Mesenchymal stem cell (in vitro differentiated cells and primary cell): Measurements from ENCODE around the gene WNT10A.
A peak's percentile ranks its signal among the peaks of the same experiment; 100 is the strongest.

Experiments
- DNase-seq: peaks from one replicate; pipeline ENCODE4 v3.0.0-alpha.2; 2013
- H2AFZ ChIP-seq: one replicate; pipeline ENCODE4 v1.6.1; 2013; ENCODE audit warnings: low read depth, mild to moderate bottlenecking, control low read depth, inconsistent platforms, low read length, moderate library complexity
- H2AK5ac ChIP-seq: 2 replicates; pipeline ENCODE4 v1.6.1; 2013; ENCODE audit warnings: low read length, moderate library complexity, mild to moderate bottlenecking, inconsistent platforms; ENCODE audit not compliant: severe bottlenecking
- H2BK120ac ChIP-seq: one replicate; pipeline ENCODE4 v1.6.1; 2013; ENCODE audit warnings: low read depth, mild to moderate bottlenecking, inconsistent platforms, low read length, moderate library complexity
- H2BK12ac ChIP-seq, 2 experiments: one replicate each; pipeline ENCODE4 v1.6.1; 2013; ENCODE audit warnings: inconsistent platforms in 2 of 2, low read length in 2 of 2, mild to moderate bottlenecking in 2 of 2, moderate library complexity in 2 of 2, control low read depth in 1 of 2
- H2BK15ac ChIP-seq: one replicate; pipeline ENCODE4 v1.6.1; 2013; ENCODE audit warnings: mild to moderate bottlenecking, low read depth, inconsistent platforms; ENCODE audit not compliant: poor library complexity, severe bottlenecking
- H2BK5ac ChIP-seq: 2 replicates; pipeline ENCODE4 v1.6.1; 2013; ENCODE audit warnings: low read depth, mild to moderate bottlenecking, low read length, control low read depth, inconsistent platforms; ENCODE audit not compliant: poor library complexity, severe bottlenecking
- H3K14ac ChIP-seq, 2 experiments: one replicate each; pipeline ENCODE4 v1.6.1; 2013; ENCODE audit warnings: inconsistent platforms in 2 of 2, low read length in 2 of 2, control low read depth in 1 of 2, mild to moderate bottlenecking in 1 of 2, moderate library complexity in 1 of 2
- H3K18ac ChIP-seq, 2 experiments: one replicate each; pipeline ENCODE4 v1.6.1; 2013; ENCODE audit warnings: inconsistent platforms in 2 of 2, low read length in 2 of 2, control low read depth in 1 of 2, low read depth in 1 of 2, mild to moderate bottlenecking in 1 of 2
- H3K23ac ChIP-seq, 2 experiments: one replicate each; pipeline ENCODE4 v1.6.1; 2013; ENCODE audit warnings: inconsistent platforms in 2 of 2, low read length in 2 of 2, mild to moderate bottlenecking in 2 of 2, moderate library complexity in 2 of 2, control low read depth in 1 of 2
- H3K27ac ChIP-seq: 2 replicates; pipeline ENCODE4 v1.5.1; 2013; ENCODE audit warnings: mild to moderate bottlenecking, moderate library complexity, low read length, control low read depth, inconsistent platforms; ENCODE audit not compliant: poor library complexity, severe bottlenecking
- H3K27me3 ChIP-seq, 2 experiments: 2 replicates each; pipeline versions ENCODE4 v1.6.1 to v1.7.0; 2013; ENCODE audit warnings: low read length in 2 of 2, mild to moderate bottlenecking in 2 of 2, moderate library complexity in 2 of 2, control low read depth in 1 of 2, inconsistent platforms in 1 of 2; ENCODE audit not compliant: control insufficient read depth in 1 of 2, insufficient read depth in 1 of 2
- H3K36me3 ChIP-seq, 2 experiments: 2 replicates each; pipeline versions ENCODE4 v1.6.1 to v1.7.0; 2013; ENCODE audit warnings: low read length in 2 of 2, control low read depth in 1 of 2, inconsistent platforms in 1 of 2, low read depth in 1 of 2, mild to moderate bottlenecking in 1 of 2; ENCODE audit not compliant: insufficient read depth in 2 of 2, control insufficient read depth in 1 of 2
- H3K4ac ChIP-seq, 2 experiments: one replicate each; pipeline ENCODE4 v1.6.1; 2013; ENCODE audit warnings: inconsistent platforms in 2 of 2, low read length in 2 of 2, mild to moderate bottlenecking in 2 of 2, moderate library complexity in 2 of 2, control low read depth in 1 of 2, low read depth in 1 of 2
- H3K4me1 ChIP-seq: 2 replicates; pipeline ENCODE4 v1.6.1; 2013; ENCODE audit warnings: low read depth, low read length, control low read depth; ENCODE audit not compliant: control insufficient read depth, insufficient read depth
- H3K4me2 ChIP-seq: 2 replicates; pipeline ENCODE4 v1.6.1; 2013; ENCODE audit warnings: low read length, mild to moderate bottlenecking, inconsistent platforms; ENCODE audit not compliant: poor library complexity, severe bottlenecking
- H3K4me3 ChIP-seq, 2 experiments: 2 replicates each; pipeline versions ENCODE4 v1.5.1 to v1.7.0; 2013; ENCODE audit warnings: low read length in 2 of 2, mild to moderate bottlenecking in 2 of 2, control low read depth in 1 of 2, low read depth in 1 of 2; ENCODE audit not compliant: insufficient read depth in 1 of 2
- H3K79me1 ChIP-seq: replicated peaks from 2 replicates; pipeline ENCODE4 v1.6.1; 2013; ENCODE audit warnings: mild to moderate bottlenecking, control low read depth, low read length, inconsistent platforms; ENCODE audit not compliant: poor library complexity, severe bottlenecking
- H3K9ac ChIP-seq: 2 replicates; pipeline ENCODE4 v1.7.0; 2013; ENCODE audit warnings: mild to moderate bottlenecking, low read length, moderate library complexity
- H3K9me3 ChIP-seq: 2 replicates; pipeline ENCODE4 v1.7.0; 2013; ENCODE audit warnings: mild to moderate bottlenecking, low read length; ENCODE audit not compliant: control insufficient read depth
- H4K8ac ChIP-seq: one replicate; pipeline ENCODE4 v1.6.1; 2013; ENCODE audit warnings: inconsistent platforms, mild to moderate bottlenecking, low read length, moderate library complexity
- H4K91ac ChIP-seq: one replicate; pipeline ENCODE4 v1.6.1; 2013; ENCODE audit warnings: mild to moderate bottlenecking, low read length, inconsistent platforms
- WGBS: methylation state at CpG from one replicate; pipeline ENCODE4 v1.1.7; 2013; ENCODE audit warnings: mixed read lengths; 5-methylcytosine and 5-hydroxymethylcytosine counted together

The WNT10A gene

DNA sequence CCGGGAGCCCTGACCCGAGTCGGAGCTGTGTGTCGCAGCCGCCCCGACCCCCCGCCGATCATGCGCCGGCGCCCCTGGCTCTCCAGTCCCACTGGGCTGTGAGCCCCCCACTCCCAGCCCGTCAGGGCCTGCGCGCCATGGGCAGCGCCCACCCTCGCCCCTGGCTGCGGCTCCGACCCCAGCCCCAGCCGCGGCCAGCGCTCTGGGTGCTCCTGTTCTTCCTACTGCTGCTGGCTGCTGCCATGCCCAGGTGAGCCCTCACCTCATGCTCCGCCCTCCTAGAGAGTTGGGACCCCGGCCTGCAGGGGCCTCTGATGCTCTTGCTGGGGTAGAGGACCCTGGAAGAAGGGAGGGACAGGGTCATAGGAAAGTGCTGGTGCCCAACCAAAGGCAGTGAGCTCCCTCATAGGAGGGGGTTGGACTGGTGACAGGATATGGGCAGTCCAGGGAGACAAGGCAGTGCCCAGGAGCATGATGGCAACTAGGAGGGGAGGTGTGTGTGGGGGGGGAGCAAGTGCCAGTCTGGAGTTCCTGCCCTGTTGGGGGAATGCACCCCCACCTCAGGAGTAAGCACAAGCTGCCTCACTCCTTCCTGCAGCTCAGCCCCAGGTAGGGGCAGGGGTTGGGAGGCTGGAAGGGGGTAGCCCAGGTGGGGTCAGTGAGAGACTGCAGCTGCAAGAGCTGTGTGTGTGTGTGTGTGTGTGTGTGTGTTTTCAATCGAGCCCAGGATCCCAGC lies 375 bp downstream of the WNT10A start:
- Histone ChIP-seq H2AFZ (no peak overlapping the region), H3K79me1 (no peaks in the 10 kb centered on the region), H3K4ac (no peak overlapping the region), H2BK12ac (no peak overlapping the region), H3K23ac (no peak overlapping the region), H2BK5ac (no peak overlapping the region), H3K27me3 (peaks cover 90 to 91% of the 10 kb centered on the region in 2 experiments), H3K27ac (no peak overlapping the region), H3K9ac (no peak overlapping the region), H3K4me2 (no peak overlapping the region), H2BK15ac (no peak overlapping the region), H2AK5ac (no peak overlapping the region), H3K9me3 (no peaks in the 10 kb centered on the region), H3K14ac (no peak overlapping the region), H3K18ac (no peak overlapping the region), H4K91ac (no peak overlapping the region), H3K4me1 (peaks cover 10% of the 10 kb centered on the region), H3K36me3 (no peaks in the 10 kb centered on the region), H4K8ac (no peak overlapping the region), H3K4me3 (peak overlapping the region in 1 of 2 experiments; percentile 3), H2BK120ac (no peak overlapping the region)
- no peak for DNase-seq
- 12% methylated on average over 24 of the region's 24 CpGs for WGBS

DNA sequence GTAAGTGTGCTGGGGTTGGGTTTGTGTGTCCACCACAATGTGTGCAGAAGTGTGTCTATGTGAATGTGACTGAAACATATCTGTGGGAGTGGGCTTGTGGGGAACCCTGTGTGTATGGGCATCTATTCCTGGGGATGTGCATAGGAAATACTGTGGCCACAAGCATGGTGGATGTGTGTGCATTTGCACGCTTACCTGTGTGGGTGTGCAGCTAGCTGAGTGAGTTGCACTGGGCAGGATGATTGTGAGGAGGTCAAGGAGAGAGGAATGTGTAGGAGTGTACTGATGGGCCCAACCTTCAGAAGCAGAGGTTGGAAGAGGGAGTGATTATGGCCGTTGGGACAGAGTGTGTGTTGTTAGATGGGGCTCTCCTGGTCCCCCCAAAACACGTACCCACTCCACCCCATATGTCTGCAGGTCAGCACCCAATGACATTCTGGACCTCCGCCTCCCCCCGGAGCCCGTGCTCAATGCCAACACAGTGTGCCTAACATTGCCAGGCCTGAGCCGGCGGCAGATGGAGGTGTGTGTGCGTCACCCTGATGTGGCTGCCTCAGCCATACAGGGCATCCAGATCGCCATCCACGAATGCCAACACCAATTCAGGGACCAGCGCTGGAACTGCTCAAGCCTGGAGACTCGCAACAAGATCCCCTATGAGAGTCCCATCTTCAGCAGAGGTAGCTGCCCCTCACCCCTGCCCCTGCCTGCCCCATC lies 1.2 kb downstream of the WNT10A start:
- DNase-seq, result no peak
- H4K91ac ChIP-seq, result no peak overlapping the region
- no peak overlapping the region for H2BK5ac ChIP-seq
- H3K27ac ChIP-seq, result no peak overlapping the region
- H2AK5ac ChIP-seq, result no peak overlapping the region
- no peaks in the 10 kb centered on the region for H3K9me3 ChIP-seq
- no peak overlapping the region for H2BK120ac ChIP-seq
- no peak overlapping the region for H4K8ac ChIP-seq
- peaks cover 88 to 91% of the 10 kb centered on the region in 2 experiments for H3K27me3 ChIP-seq
- H3K18ac ChIP-seq, result no peak overlapping the region
- H3K79me1 ChIP-seq, result no peaks in the 10 kb centered on the region
- no peak overlapping the region for H2BK15ac ChIP-seq
- WGBS, result 54% methylated on average over 12 of the region's 13 CpGs
- no peak overlapping the region for H2BK12ac ChIP-seq
- H3K23ac ChIP-seq, result no peak overlapping the region
- H3K4me3 ChIP-seq, result no peak overlapping the region
- no peaks in the 10 kb centered on the region for H3K36me3 ChIP-seq
- H3K9ac ChIP-seq, result no peak overlapping the region
- peaks cover 10% of the 10 kb centered on the region for H3K4me1 ChIP-seq
- no peak overlapping the region for H3K4ac ChIP-seq
- no peak overlapping the region for H3K14ac ChIP-seq
- H3K4me2 ChIP-seq, result no peak overlapping the region
- H2AFZ ChIP-seq, result no peak overlapping the region

DNA sequence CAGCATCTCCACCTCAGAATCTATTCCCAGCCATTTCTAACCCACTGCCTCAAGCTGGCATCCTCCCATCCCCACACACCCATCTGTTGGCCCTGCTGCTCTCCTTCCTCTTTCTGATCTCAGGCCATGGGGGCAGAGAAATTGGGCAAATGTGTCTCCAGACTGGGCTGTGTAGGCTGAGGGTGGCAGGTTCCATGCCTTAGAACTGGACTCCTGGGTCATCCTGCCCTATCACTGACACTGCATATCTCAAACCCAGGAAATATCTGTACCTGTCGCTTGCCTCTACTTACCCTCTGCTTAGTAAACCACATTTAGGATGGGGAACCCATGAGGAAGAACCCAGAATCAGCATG lies 1.8 kb downstream of the WNT10A start:
- H3K14ac ChIP-seq, result no peak overlapping the region
- no peak overlapping the region for H4K91ac ChIP-seq
- H2AFZ ChIP-seq, result no peak overlapping the region
- no peak overlapping the region for H4K8ac ChIP-seq
- no peak overlapping the region for H2BK15ac ChIP-seq
- no peaks in the 10 kb centered on the region for H3K36me3 ChIP-seq
- H3K23ac ChIP-seq, result no peak overlapping the region
- H2AK5ac ChIP-seq, result no peak overlapping the region
- peaks cover 88 to 91% of the 10 kb centered on the region in 2 experiments for H3K27me3 ChIP-seq
- no peaks in the 10 kb centered on the region for H3K9me3 ChIP-seq
- no peak overlapping the region for H3K27ac ChIP-seq
- no peak overlapping the region for H3K9ac ChIP-seq
- peaks cover 10% of the 10 kb centered on the region for H3K4me1 ChIP-seq
- no peaks in the 10 kb centered on the region for H3K79me1 ChIP-seq
- no peak overlapping the region for H3K4me3 ChIP-seq
- no peak for DNase-seq
- no peak overlapping the region for H2BK5ac ChIP-seq
- no peak overlapping the region for H3K18ac ChIP-seq
- no CpG with 5 or more reads among the region's 1 CpG for WGBS
- no peak overlapping the region for H3K4me2 ChIP-seq
- H2BK12ac ChIP-seq, result no peak overlapping the region
- no peak overlapping the region for H3K4ac ChIP-seq
- no peak overlapping the region for H2BK120ac ChIP-seq

DNA sequence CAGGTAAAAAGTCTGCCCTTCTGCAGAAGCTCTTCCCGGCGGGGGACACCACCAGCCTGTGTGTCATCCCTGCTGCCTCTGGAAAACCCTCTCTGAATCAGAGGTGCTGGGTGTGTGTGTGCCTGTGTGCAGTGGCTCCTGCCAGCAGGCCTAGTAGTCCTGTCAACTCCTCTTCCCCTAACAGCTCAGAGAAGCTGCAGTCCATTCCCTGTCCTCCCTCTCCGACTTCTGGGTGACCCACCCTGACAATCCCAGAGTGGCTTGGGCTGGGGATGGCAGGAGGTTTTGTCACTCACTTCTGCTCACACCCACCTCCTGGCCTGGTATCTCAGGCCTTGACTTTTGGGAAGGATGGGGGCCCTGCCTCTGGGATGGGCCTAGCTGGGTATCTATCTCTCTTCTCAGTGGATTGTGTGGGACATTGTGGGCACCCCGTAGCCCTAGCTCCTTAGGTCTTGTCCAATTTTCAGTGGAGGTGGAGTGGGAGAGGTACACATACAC lies 2.3 kb downstream of the WNT10A start:
- Histone ChIP-seq H3K18ac (no peak overlapping the region), H3K27me3 (peaks cover 88 to 90% of the 10 kb centered on the region in 2 experiments), H3K9me3 (no peaks in the 10 kb centered on the region), H2AK5ac (no peak overlapping the region), H2BK15ac (no peak overlapping the region), H3K9ac (no peak overlapping the region), H3K4me2 (no peak overlapping the region), H2BK5ac (no peak overlapping the region), H3K36me3 (no peaks in the 10 kb centered on the region), H4K91ac (no peak overlapping the region), H3K4me1 (peaks cover 10% of the 10 kb centered on the region), H4K8ac (no peak overlapping the region), H3K4ac (no peak overlapping the region), H3K4me3 (no peak overlapping the region), H3K14ac (no peak overlapping the region), H2BK120ac (no peak overlapping the region), H3K23ac (no peak overlapping the region), H2AFZ (no peak overlapping the region), H3K79me1 (no peaks in the 10 kb centered on the region), H2BK12ac (no peak overlapping the region), H3K27ac (no peak overlapping the region)
- DNase-seq, result no peak
- WGBS, result 58% methylated on average over 3 of the region's 4 CpGs
